OCI-LY1 (cell line): ENCODE measurements around the gene ZNF598.

Source experiments
- H2AFZ ChIP-seq: fragments of 200-600 bp; sonication (generic), shearing (Covaris generic); 2 replicates; pipeline ENCODE4 v1.6.0; 2014; ENCODE audit warnings: antibody characterized with exemption, mild to moderate bottlenecking, low read length
- H3F3A ChIP-seq: fragments of 200-600 bp; sonication (generic), shearing (Covaris generic); 2 replicates; pipeline ENCODE4 v1.6.0; 2014; ENCODE audit warnings: mild to moderate bottlenecking, antibody characterized with exemption, low read length, moderate library complexity; ENCODE audit not compliant: insufficient read depth
- H3K27ac ChIP-seq: fragments of 200-600 bp; sonication (generic); 2 replicates; pipeline ENCODE4 v1.5.1; 2014; ENCODE audit warnings: low read length, mixed run types, mild to moderate bottlenecking, low read depth; ENCODE audit not compliant: poor library complexity, severe bottlenecking
- H3K27me3 ChIP-seq: fragments of 200-600 bp; sonication (generic); 2 replicates; pipeline ENCODE4 v1.6.0; 2014; ENCODE audit warnings: antibody characterized with exemption, mild to moderate bottlenecking, low read length, moderate library complexity; ENCODE audit not compliant: insufficient read depth
- H3K36me3 ChIP-seq: fragments of 200-600 bp; sonication (generic); 2 replicates; pipeline ENCODE4 v1.6.1; 2014; ENCODE audit warnings: mild to moderate bottlenecking, antibody characterized with exemption, low read length, moderate library complexity, mixed read lengths; ENCODE audit not compliant: insufficient read depth
- H3K4me1 ChIP-seq: fragments of 200-600 bp; sonication (generic); 2 replicates; pipeline ENCODE4 v1.5.1; 2014; ENCODE audit warnings: mild to moderate bottlenecking, low read length, moderate library complexity; ENCODE audit not compliant: insufficient read depth, severe bottlenecking
- H3K4me2 ChIP-seq: fragments of 200-600 bp; sonication (generic), shearing (Covaris generic); 2 replicates; pipeline ENCODE4 v1.6.1; 2014; ENCODE audit warnings: low read length
- H3K4me3 ChIP-seq: fragments of 200-600 bp; sonication (generic); 2 replicates; pipeline ENCODE4 v1.5.1; 2014; ENCODE audit warnings: low read length, low read depth, mild to moderate bottlenecking, mixed read lengths; ENCODE audit not compliant: poor library complexity, severe bottlenecking
- H3K79me2 ChIP-seq: fragments of 200-600 bp; shearing (Covaris generic); 2 replicates; pipeline ENCODE4 v1.6.1; 2016; ENCODE audit warnings: mixed run types, low read length, mixed read lengths; ENCODE audit not compliant: insufficient read depth
- H3K9ac ChIP-seq: fragments of 200-600 bp; sonication (generic), shearing (Covaris generic); 2 replicates; pipeline ENCODE4 v1.6.1; 2014; ENCODE audit warnings: mild to moderate bottlenecking, low read length, mixed read lengths
- H3K9me2 ChIP-seq: fragments of 200-600 bp; sonication (generic), shearing (Covaris generic); 2 replicates; pipeline ENCODE4 v1.6.1; 2014; ENCODE audit warnings: low read depth, mild to moderate bottlenecking, low read length, mixed read lengths
- H3K9me3 ChIP-seq: fragments of 200-600 bp; shearing (Covaris generic); 2 replicates; pipeline ENCODE4 v1.6.1; 2014; ENCODE audit warnings: low read length, mixed read lengths
- H4K20me1 ChIP-seq: fragments of 200-600 bp; sonication (generic), shearing (Covaris generic); 2 replicates; pipeline ENCODE4 v1.6.0; 2016; ENCODE audit warnings: mild to moderate bottlenecking, low read length; ENCODE audit not compliant: insufficient read depth
- EZH2 ChIP-seq: fragments of 200-600 bp; sonication (generic), shearing (Covaris generic); IDR thresholded peaks from 2 replicates; pipeline ENCODE4 v1.8.0; 2017; ENCODE audit warnings: borderline replicate concordance, mixed run types, mild to moderate bottlenecking, antibody characterized with exemption, low read length, moderate library complexity, mixed read lengths
- TF ChIP-seq, protein P1 (sequence below): fragments of 200-600 bp; sonication (generic), shearing (Covaris generic); IDR thresholded peaks from 2 replicates; pipeline ENCODE4 v1.5.1; 2017; ENCODE audit warnings: mild to moderate bottlenecking, antibody characterized with exemption, low read length, moderate library complexity, mixed read lengths

Gene ZNF598

DNA sequence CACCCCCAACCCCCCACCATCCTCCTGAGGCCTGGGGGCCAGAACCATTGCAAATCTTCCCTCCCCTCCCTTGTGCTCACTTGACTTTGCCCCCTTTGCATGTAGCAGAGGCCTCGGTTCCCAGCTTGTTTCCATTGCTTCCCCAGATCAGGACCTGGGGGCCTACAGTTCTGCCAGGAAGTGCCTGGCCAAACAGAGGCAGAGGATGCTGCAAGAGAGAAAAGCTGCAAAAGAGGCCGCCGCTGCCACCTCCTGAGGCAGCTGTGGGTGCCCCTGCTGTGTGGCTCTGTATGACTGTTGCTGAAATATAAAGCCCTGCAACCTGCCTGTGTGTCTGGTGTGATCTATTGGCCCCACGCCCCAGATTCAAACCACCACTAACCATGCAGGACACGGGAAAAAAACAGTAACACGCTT lies 48.0 kb downstream of the ZNF598 start:
- H3F3A ChIP-seq = peaks cover 16% of the 10 kb centered on the region
- peaks cover 35% of the 10 kb centered on the region for H3K36me3 ChIP-seq
- peak overlapping the region; percentile 44 for H3K27ac ChIP-seq
- peaks cover 46% of the 10 kb centered on the region for H3K4me1 ChIP-seq
- peaks cover 21% of the 10 kb centered on the region for H3K79me2 ChIP-seq
- no peaks in the 10 kb centered on the region for H4K20me1 ChIP-seq
- peak overlapping the region; percentile 97; the same call in 1 of the 2 replicates for H3K4me2 ChIP-seq
- H2AFZ ChIP-seq = no peak overlapping the region
- TF ChIP-seq, protein P1, sequence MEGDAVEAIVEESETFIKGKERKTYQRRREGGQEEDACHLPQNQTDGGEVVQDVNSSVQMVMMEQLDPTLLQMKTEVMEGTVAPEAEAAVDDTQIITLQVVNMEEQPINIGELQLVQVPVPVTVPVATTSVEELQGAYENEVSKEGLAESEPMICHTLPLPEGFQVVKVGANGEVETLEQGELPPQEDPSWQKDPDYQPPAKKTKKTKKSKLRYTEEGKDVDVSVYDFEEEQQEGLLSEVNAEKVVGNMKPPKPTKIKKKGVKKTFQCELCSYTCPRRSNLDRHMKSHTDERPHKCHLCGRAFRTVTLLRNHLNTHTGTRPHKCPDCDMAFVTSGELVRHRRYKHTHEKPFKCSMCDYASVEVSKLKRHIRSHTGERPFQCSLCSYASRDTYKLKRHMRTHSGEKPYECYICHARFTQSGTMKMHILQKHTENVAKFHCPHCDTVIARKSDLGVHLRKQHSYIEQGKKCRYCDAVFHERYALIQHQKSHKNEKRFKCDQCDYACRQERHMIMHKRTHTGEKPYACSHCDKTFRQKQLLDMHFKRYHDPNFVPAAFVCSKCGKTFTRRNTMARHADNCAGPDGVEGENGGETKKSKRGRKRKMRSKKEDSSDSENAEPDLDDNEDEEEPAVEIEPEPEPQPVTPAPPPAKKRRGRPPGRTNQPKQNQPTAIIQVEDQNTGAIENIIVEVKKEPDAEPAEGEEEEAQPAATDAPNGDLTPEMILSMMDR = no peak
- no peak for TF ChIP-seq EZH2
- H3K4me3 ChIP-seq = peak overlapping the region; percentile 16
- no peaks in the 10 kb centered on the region for H3K9me3 ChIP-seq
- no peaks in the 10 kb centered on the region for H3K27me3 ChIP-seq
- H3K9me2 ChIP-seq = no peaks in the 10 kb centered on the region
- H3K9ac ChIP-seq = no peak overlapping the region

DNA sequence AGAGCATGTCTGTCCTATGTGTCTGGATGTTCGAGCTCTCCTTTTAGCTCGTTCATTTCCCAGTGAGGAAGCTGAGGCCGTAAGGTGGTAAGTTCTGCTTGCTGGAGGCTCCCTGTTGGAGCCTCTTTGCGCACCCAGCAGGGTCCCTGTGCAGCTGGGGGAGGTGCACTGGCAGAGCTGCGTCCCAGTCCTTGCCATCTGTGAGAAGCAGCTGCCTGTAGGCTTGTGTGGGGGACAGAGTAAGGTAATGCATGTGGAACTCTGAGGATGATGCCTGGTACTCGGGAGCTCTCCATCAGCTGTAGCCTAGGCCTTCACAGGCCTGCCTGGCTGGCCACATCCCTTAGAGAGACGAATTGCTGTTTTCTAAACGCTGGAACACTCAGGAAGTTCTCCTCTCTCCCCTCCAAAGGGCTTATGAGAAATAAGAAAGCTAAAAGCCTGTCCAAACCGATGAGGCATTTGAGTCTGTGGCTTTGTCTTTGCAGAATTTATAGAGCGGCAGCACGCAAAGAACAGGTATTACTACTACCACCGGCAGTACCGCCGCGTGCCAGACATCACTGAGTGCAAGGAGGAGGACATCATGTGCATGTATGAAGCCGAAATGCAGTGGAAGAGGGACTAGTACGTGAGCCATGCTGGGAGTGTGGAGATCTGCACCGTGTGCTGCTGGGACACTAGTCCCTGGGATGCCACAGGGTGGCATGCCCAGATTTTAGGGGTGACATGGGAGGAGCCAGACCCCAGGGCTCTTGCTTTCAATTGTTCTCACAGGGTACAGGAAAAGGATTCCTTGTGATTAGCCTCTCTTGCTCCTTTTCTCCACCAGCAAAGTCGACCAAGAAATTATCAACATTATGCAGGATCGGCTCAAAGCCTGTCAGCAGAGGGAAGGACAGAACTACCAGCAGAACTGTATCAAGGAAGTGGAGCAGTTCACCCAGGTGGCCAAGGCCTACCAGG lies 48.7 kb downstream of the ZNF598 start:
- H3K36me3 ChIP-seq = peaks cover 35% of the 10 kb centered on the region
- peaks cover 16% of the 10 kb centered on the region for H3F3A ChIP-seq
- peak overlapping the region; percentile 72 for H3K4me2 ChIP-seq
- H3K4me3 ChIP-seq = peak overlapping the region; percentile 90
- TF ChIP-seq, protein P1 = no peak
- TF ChIP-seq EZH2 = no peak
- H3K9me3 ChIP-seq = no peaks in the 10 kb centered on the region
- H3K4me1 ChIP-seq = peaks cover 45% of the 10 kb centered on the region
- H3K9me2 ChIP-seq = no peaks in the 10 kb centered on the region
- no peaks in the 10 kb centered on the region for H4K20me1 ChIP-seq
- peaks cover 21% of the 10 kb centered on the region for H3K79me2 ChIP-seq
- peak overlapping the region; percentile 75 for H3K27ac ChIP-seq
- no peaks in the 10 kb centered on the region; the same call in 1 of the 2 replicates for H3K27me3 ChIP-seq
- H2AFZ ChIP-seq = no peak overlapping the region
- H3K9ac ChIP-seq = peak overlapping the region; percentile 90; the same call in 1 of the 2 replicates

DNA sequence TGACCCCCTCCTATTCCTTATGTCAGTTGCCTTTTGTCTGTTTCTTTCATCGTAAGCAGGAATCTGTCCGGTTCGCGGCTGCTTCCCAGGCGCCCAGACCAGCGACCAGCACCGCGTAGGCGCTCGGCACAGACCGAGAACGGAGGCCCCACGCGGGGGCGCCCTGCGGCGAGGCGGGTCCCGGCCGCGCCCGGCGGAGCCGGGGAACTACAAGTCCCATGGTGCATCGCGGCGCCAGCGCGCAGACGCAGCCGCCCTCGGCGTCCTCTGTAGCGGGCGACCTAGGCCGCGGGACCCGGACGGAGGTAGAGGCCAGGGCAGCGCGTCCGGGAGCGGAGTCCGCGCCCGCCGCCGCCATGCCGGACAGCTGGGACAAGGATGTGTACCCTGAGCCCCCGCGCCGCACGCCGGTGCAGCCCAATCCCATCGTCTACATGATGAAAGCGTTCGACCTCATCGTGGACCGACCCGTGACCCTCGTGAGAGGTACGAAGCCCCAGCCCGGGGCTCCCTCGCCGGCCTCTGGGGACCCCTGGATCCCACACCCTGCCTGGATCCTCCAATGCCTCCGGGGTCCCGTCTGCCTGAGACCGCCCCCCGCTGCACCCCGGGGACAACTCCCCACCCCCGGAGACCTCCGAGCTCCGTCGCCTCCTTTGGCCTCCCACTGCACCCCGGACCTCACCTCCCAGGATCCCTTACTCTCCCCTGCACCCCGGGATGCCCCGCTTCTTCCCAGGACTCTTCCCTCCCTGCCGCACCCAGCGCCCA lies 50.2 kb downstream of the ZNF598 start, which contains the start of gene NDUFB10:
NDUFB10 (plus strand) TSS at position 270 of the 771 bp plus-strand sequence; CDS start at position 357, 87 bp downstream.
- Histone ChIP-seq H3K36me3 (peaks cover 35% of the 10 kb centered on the region), H4K20me1 (no peaks in the 10 kb centered on the region), H3K4me3 (peak within 1 kb of the TSS; percentile 90), H3K27me3 (no peaks in the 10 kb centered on the region; the same call in 1 of the 2 replicates), H3K4me2 (peak within 1 kb of the TSS; percentile 72), H3K79me2 (peaks cover 14% of the 10 kb centered on the region), H3K27ac (peak within 1 kb of the TSS; percentile 75), H3K9me3 (no peaks in the 10 kb centered on the region), H2AFZ (no peak within 1 kb of the TSS), H3F3A (peaks cover 16% of the 10 kb centered on the region), H3K9me2 (no peaks in the 10 kb centered on the region), H3K4me1 (peaks cover 39% of the 10 kb centered on the region), H3K9ac (peak within 1 kb of the TSS; percentile 90)
- TF ChIP-seq, protein P1 = peak; percentile 89
- TF ChIP-seq EZH2 = no peak
